Body of pancreas (tissue), 4 donors: ENCODE results near the gene CADM2.

Experiments
- POLR2A ChIP-seq, 3 donors: fragments of 450-650 bp; IDR thresholded peaks; one replicate each; pipeline ENCODE4 v1.6.1; 2016; ENCODE audit warnings: antibody characterized with exemption in 3 of 3, mild to moderate bottlenecking in 2 of 3
- TF ChIP-seq, protein P1 (sequence below), 7 experiments: fragments of 450-650 bp in 4 of 7; fragments of 200-600 bp in 3 of 7; sonication (generic) in 3 of 7; IDR thresholded peaks; one replicate each; pipeline ENCODE4 v1.5.1; 2016 to 2019; ENCODE audit warnings: antibody characterized with exemption in 7 of 7

DNA sequence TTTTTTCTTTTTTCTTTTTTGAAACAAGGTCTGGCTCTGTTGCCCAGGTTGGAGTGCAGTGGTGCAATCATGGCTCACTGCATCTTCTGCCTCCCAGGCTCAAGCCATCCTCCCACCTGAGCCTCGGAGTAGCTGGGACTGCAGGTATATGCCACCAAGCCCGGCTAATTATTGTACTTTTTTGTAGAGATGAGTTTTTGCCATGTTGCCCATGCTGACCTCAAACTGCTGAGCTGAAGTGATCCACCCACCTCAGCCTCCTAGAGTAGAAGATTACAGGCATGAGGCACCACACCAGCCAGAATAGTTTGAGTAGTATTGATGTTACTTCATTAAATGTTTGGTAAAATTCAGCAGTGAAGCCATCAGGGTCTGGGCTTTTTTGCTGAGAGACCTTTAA is 251.8 kb downstream of the CADM2 start:
- TF ChIP-seq, protein P1, sequence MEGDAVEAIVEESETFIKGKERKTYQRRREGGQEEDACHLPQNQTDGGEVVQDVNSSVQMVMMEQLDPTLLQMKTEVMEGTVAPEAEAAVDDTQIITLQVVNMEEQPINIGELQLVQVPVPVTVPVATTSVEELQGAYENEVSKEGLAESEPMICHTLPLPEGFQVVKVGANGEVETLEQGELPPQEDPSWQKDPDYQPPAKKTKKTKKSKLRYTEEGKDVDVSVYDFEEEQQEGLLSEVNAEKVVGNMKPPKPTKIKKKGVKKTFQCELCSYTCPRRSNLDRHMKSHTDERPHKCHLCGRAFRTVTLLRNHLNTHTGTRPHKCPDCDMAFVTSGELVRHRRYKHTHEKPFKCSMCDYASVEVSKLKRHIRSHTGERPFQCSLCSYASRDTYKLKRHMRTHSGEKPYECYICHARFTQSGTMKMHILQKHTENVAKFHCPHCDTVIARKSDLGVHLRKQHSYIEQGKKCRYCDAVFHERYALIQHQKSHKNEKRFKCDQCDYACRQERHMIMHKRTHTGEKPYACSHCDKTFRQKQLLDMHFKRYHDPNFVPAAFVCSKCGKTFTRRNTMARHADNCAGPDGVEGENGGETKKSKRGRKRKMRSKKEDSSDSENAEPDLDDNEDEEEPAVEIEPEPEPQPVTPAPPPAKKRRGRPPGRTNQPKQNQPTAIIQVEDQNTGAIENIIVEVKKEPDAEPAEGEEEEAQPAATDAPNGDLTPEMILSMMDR (IDR thresholded peaks at IDR 0.05), result no peak
- TF ChIP-seq POLR2A (IDR thresholded peaks at IDR 0.05), result no peak
